WTC11 (cell line): Measurements from ENCODE around the gene FMNL3. TPM values are rescaled to one million over a fixed set of nuclear protein-coding genes. Genes with fewer than 3 reads are reported as not detected.

ENCODE experiments used
- ATAC-seq: fragments of 200-7000 bp; cut with Tn5 transposase; 2 replicates; pipeline ENCODE4 v1.10.0; 2021; ENCODE audit warnings: mild to moderate bottlenecking, moderate library complexity
- CTCF ChIA-PET: fragments of 300-600 bp; sonication (Branson Sonifier 250); formaldehyde crosslinking; loops from one replicate; lab custom pipeline; 2021; ENCODE audit warnings: antibody characterized with exemption; lab: Charles Lee
- POLR2A ChIA-PET: fragments of 350-600 bp; sonication (Branson Sonifier 250); formaldehyde crosslinking; loops from one replicate; lab custom pipeline; 2021; ENCODE audit warnings: antibody characterized with exemption; lab: Charles Lee
- DNase-seq: peaks from one replicate; pipeline ENCODE4 v3.0.0; 2021; ENCODE audit warnings: low spot score
- H3K27ac Mint-ChIP-seq: 2 replicates; pipeline ENCODE4 v1.8.0; 2021; ENCODE audit warnings: mixed read lengths
- H3K27me3 Mint-ChIP-seq: 2 replicates; pipeline ENCODE4 v1.8.0; 2021; ENCODE audit warnings: low read depth, mild to moderate bottlenecking, moderate library complexity, mixed read lengths
- H3K36me3 Mint-ChIP-seq: 2 replicates; pipeline ENCODE4 v1.8.0; 2021; ENCODE audit warnings: mixed read lengths
- H3K4me1 Mint-ChIP-seq: 2 replicates; pipeline ENCODE4 v1.8.0; 2022; ENCODE audit warnings: mixed read lengths
- H3K4me3 Mint-ChIP-seq: 2 replicates; pipeline ENCODE4 v1.8.0; 2021; ENCODE audit warnings: mild to moderate bottlenecking, moderate library complexity, mixed read lengths
- H3K9me3 Mint-ChIP-seq: 2 replicates; pipeline ENCODE4 v1.8.0; 2021; ENCODE audit warnings: mixed read lengths
- ATF1 ChIP-seq: sonication (generic); formaldehyde crosslinking; IDR thresholded peaks from 2 replicates; pipeline ENCODE4 v1.8.1; 2023; ENCODE audit warnings: mild to moderate bottlenecking, moderate library complexity, missing genetic modification reagents
- ATF2 ChIP-seq: sonication (generic); formaldehyde crosslinking; IDR thresholded peaks from 2 replicates; pipeline ENCODE4 v1.8.1; 2022; ENCODE audit warnings: low read depth, missing genetic modification reagents, borderline replicate concordance
- CREM ChIP-seq: sonication (generic); formaldehyde crosslinking; IDR thresholded peaks from 2 replicates; pipeline ENCODE4 v1.8.1; 2022; ENCODE audit warnings: mild to moderate bottlenecking, missing genetic modification reagents, moderate library complexity
- ESRRA ChIP-seq: sonication (generic); formaldehyde crosslinking; IDR thresholded peaks from 2 replicates; pipeline ENCODE4 v1.8.1; 2022; ENCODE audit warnings: mild to moderate bottlenecking, missing genetic modification reagents, borderline replicate concordance
- FOXP1 ChIP-seq: sonication (generic); formaldehyde crosslinking; IDR thresholded peaks from 2 replicates; pipeline ENCODE4 v1.8.0; 2022; ENCODE audit warnings: missing genetic modification reagents, mild to moderate bottlenecking, moderate library complexity, borderline replicate concordance
- HMGXB4 ChIP-seq: sonication (generic); formaldehyde crosslinking; IDR thresholded peaks from 2 replicates; pipeline ENCODE4 v1.8.1; 2023; ENCODE audit warnings: mild to moderate bottlenecking, moderate library complexity, missing genetic modification reagents
- IRF1 ChIP-seq: sonication (generic); formaldehyde crosslinking; IDR thresholded peaks from 2 replicates; pipeline ENCODE4 v1.8.0; 2023; ENCODE audit warnings: missing genetic modification reagents
- KAT7 ChIP-seq: sonication (generic); formaldehyde crosslinking; IDR thresholded peaks from 2 replicates; pipeline ENCODE4 v1.8.1; 2023; ENCODE audit warnings: missing genetic modification reagents, mild to moderate bottlenecking, borderline replicate concordance
- NR3C1 ChIP-seq: sonication (generic); formaldehyde crosslinking; conservative IDR thresholded peaks from 2 replicates; pipeline ENCODE4 v1.8.1; 2023; ENCODE audit warnings: low read depth, mild to moderate bottlenecking, missing genetic modification reagents
- OVOL2 ChIP-seq: fragments of 250-450 bp; sonication (Bioruptor Pico); IDR thresholded peaks from 2 replicates; pipeline ENCODE4 v1.9.0; 2021; ENCODE audit warnings: mild to moderate bottlenecking, borderline replicate concordance
- PREB ChIP-seq: sonication (generic); formaldehyde crosslinking; IDR thresholded peaks from 2 replicates; pipeline ENCODE4 v1.8.1; 2022; ENCODE audit warnings: mild to moderate bottlenecking, missing genetic modification reagents, moderate library complexity, borderline replicate concordance
- PRRX2 ChIP-seq: fragments of 250-450 bp; sonication (Bioruptor Pico); IDR thresholded peaks from 2 replicates; pipeline ENCODE4 v1.8.0; 2021; ENCODE audit warnings: mild to moderate bottlenecking
- RORB ChIP-seq: fragments of 250-450 bp; sonication (Bioruptor Pico); IDR thresholded peaks from 2 replicates; pipeline ENCODE4 v1.9.0; 2021; ENCODE audit warnings: mild to moderate bottlenecking
- SP1 ChIP-seq: sonication (generic); formaldehyde crosslinking; conservative IDR thresholded peaks from 2 replicates; pipeline ENCODE4 v1.8.1; 2022; ENCODE audit warnings: missing genetic modification reagents
- ZNF232 ChIP-seq: sonication (generic); formaldehyde crosslinking; IDR thresholded peaks from 2 replicates; pipeline ENCODE4 v1.8.0; 2022; ENCODE audit warnings: mild to moderate bottlenecking, missing genetic modification reagents
- ZNF281 ChIP-seq: sonication (generic); formaldehyde crosslinking; IDR thresholded peaks from 2 replicates; pipeline ENCODE4 v1.8.0; 2023; ENCODE audit warnings: mild to moderate bottlenecking, missing genetic modification reagents
- ZNF317 ChIP-seq: sonication (generic); formaldehyde crosslinking; IDR thresholded peaks from 2 replicates; pipeline ENCODE4 v1.8.1; 2023; ENCODE audit warnings: low read depth, mild to moderate bottlenecking, moderate library complexity, missing genetic modification reagents, borderline replicate concordance
- ZSCAN18 ChIP-seq: fragments of 250-450 bp; sonication (Bioruptor Pico); IDR thresholded peaks from 2 replicates; pipeline ENCODE4 v2.1.2; 2022; ENCODE audit warnings: mild to moderate bottlenecking, moderate library complexity
- total RNA-seq: library from RNA; stranded (reverse); gene quantifications from 3 replicates; pipeline ENCODE4 v1.2.3, GENCODE V29; 2021
- TF ChIP-seq, protein P1 (sequence below): sonication (generic); formaldehyde crosslinking; IDR thresholded peaks from 2 replicates; pipeline ENCODE4 v1.8.0; 2022; ENCODE audit warnings: mild to moderate bottlenecking, missing genetic modification reagents
- TF ChIP-seq, protein P2 (sequence below): sonication (generic); formaldehyde crosslinking; IDR thresholded peaks from 2 replicates; pipeline ENCODE4 v1.8.1; 2022; ENCODE audit warnings: missing genetic modification reagents, borderline replicate concordance

FMNL3 gene
- total RNA-seq, 1 experiment from 2014 or later = 19.3 TPM

DNA sequence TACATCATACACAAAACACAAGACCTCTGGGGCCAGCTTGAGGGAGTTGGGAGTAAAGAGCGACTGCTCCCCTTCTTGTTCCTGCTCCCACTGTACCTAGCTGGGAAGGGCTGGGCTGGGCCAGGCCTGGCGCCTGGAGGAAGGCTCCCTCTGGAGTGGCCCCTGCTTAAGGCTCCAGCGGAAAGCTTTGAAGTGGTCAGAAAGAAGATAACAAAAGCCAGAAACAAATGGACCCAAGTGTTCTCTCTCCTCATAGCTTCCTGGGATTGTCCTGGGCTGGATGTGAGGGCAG lies 58.5 kb downstream of the FMNL3 start (continued):
- TF ChIP-seq ESRRA (CRISPR knock-in tag) = no peak
- no peak for TF ChIP-seq PRRX2 (CRISPR knock-in tag)
- TF ChIP-seq PREB (CRISPR knock-in tag) = no peak
- no peak for TF ChIP-seq HMGXB4 (CRISPR knock-in tag)
- no peak for TF ChIP-seq CREM (CRISPR knock-in tag)
- no peak for TF ChIP-seq ATF2 (CRISPR knock-in tag)
- no peak for TF ChIP-seq ZNF281 (CRISPR knock-in tag)
- TF ChIP-seq, protein P1, sequence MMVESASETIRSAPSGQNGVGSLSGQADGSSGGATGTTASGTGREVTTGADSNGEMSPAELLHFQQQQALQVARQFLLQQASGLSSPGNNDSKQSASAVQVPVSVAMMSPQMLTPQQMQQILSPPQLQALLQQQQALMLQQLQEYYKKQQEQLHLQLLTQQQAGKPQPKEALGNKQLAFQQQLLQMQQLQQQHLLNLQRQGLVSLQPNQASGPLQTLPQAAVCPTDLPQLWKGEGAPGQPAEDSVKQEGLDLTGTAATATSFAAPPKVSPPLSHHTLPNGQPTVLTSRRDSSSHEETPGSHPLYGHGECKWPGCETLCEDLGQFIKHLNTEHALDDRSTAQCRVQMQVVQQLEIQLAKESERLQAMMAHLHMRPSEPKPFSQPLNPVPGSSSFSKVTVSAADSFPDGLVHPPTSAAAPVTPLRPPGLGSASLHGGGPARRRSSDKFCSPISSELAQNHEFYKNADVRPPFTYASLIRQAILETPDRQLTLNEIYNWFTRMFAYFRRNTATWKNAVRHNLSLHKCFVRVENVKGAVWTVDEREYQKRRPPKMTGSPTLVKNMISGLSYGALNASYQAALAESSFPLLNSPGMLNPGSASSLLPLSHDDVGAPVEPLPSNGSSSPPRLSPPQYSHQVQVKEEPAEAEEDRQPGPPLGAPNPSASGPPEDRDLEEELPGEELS (CRISPR knock-in tag) = no peak
- no peak for TF ChIP-seq ATF1 (CRISPR knock-in tag)
- no peak for TF ChIP-seq NR3C1 (CRISPR knock-in tag)
- TF ChIP-seq OVOL2 (CRISPR knock-in tag) = no peak

GRCh38 chr12:49647827-49648711 lies 59.1 kb downstream of the FMNL3 start:
- Mint-ChIP-seq H3K4me3 (no peak overlapping the region), H3K9me3 (no peaks in the 10 kb centered on the region), H3K36me3 (peaks cover 47% of the 10 kb centered on the region), H3K27me3 (no peaks in the 10 kb centered on the region), H3K4me1 (peaks cover 13% of the 10 kb centered on the region), H3K27ac (peak overlapping the region; percentile 60)
- DNase-seq (no peak), ATAC-seq (no peak)
- CTCF ChIA-PET = interaction anchor here (0.7 to 2.8 kb wide), 13 partner anchors 11 to 217 kb away, joined by 3 to 16 read pairs (median 4); partner anchors contain the start of gene TMBIM6
- POLR2A ChIA-PET = interaction anchor here (0.6 to 1.4 kb wide), 5 partner anchors 8 to 82 kb away, joined by 3 to 4 read pairs (median 4); partner anchors contain the start of gene FMNL3
- TF ChIP-seq FOXP1 (CRISPR knock-in tag) (no peak), ZNF317 (CRISPR knock-in tag) (no peak), IRF1 (CRISPR knock-in tag) (no peak), RORB (no peak), KAT7 (CRISPR knock-in tag) (no peak), SP1 (no peak), ZNF232 (no peak), ZSCAN18 (no peak)
- TF ChIP-seq, protein P2, sequence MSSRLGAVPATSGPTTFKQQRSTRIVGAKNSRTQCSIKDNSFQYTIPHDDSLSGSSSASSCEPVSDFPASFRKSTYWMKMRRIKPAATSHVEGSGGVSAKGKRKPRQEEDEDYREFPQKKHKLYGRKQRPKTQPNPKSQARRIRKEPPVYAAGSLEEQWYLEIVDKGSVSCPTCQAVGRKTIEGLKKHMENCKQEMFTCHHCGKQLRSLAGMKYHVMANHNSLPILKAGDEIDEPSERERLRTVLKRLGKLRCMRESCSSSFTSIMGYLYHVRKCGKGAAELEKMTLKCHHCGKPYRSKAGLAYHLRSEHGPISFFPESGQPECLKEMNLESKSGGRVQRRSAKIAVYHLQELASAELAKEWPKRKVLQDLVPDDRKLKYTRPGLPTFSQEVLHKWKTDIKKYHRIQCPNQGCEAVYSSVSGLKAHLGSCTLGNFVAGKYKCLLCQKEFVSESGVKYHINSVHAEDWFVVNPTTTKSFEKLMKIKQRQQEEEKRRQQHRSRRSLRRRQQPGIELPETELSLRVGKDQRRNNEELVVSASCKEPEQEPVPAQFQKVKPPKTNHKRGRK (CRISPR knock-in tag) = no peak
